Prostate gland (tissue), 2 donors: ENCODE results near the gene IWS1.

ENCODE experiments used
- POLR2AphosphoS5 ChIP-seq: sonication (generic); formaldehyde crosslinking; IDR thresholded peaks from one replicate; pipeline ENCODE4 v1.6.1; 2017; ENCODE audit warnings: antibody characterized with exemption
- TF ChIP-seq, protein P1 (sequence below), 4 experiments: fragments of 200-600 bp in 2 of 4; fragments of 450-650 bp in 2 of 4; sonication (generic) in 2 of 4; IDR thresholded peaks; 1 replicate in 3 of 4; 2 replicates in 1 of 4; pipeline ENCODE4 v1.5.1; 2016 to 2019; ENCODE audit warnings: antibody characterized with exemption in 4 of 4, mild to moderate bottlenecking in 2 of 4, moderate library complexity in 2 of 4

DNA sequence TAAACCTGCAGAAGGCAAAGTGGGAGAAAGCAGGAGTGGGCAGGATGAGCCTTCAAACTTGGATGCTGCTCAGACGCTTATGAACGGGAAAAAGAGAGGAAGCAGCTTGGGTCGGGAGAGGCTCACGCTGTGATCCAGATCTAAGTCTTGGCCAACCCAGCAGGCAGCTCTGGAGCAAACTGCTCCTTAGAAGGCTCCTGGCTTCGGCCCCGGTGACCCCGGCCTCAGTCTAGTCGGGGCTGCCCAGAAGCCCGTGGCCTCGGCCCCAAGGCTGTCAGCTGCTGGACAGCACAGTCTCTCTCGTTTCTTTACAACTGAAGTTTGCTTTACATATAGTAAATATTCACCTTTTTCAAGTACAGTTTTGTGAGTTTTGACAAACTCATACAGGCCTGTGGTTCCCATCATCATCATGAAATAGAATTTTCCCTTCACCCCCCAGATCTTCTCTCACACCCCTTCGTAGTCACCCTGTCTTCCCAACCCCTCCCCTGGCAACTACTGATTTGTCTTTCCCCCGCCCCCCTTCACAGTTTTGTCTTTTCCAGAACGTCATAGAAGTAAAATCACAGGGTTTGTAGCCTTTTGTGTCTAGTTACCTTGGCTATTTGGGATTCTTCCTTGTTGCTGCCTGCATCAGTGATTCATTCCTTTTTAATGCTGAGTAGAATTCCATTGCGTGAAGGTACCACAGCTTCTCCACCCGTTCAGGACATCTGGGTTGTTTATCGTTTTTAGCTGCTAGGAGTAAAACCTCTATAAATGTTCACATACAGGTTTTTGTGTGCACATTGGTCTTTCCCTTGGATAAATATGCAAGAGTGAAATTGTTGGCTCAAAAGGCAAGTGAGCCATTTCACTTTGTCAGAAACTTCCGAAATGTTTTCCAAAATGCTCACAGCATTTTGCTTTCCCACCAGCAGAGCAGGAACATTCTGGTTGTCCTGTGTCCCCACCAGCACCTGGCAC lies 44.3 kb upstream of the IWS1 start:
- TF ChIP-seq, protein P1, sequence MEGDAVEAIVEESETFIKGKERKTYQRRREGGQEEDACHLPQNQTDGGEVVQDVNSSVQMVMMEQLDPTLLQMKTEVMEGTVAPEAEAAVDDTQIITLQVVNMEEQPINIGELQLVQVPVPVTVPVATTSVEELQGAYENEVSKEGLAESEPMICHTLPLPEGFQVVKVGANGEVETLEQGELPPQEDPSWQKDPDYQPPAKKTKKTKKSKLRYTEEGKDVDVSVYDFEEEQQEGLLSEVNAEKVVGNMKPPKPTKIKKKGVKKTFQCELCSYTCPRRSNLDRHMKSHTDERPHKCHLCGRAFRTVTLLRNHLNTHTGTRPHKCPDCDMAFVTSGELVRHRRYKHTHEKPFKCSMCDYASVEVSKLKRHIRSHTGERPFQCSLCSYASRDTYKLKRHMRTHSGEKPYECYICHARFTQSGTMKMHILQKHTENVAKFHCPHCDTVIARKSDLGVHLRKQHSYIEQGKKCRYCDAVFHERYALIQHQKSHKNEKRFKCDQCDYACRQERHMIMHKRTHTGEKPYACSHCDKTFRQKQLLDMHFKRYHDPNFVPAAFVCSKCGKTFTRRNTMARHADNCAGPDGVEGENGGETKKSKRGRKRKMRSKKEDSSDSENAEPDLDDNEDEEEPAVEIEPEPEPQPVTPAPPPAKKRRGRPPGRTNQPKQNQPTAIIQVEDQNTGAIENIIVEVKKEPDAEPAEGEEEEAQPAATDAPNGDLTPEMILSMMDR (IDR thresholded peaks at IDR 0.05): no peak
- no peak for TF ChIP-seq POLR2AphosphoS5
